Gastrocnemius medialis (tissue), 4 donors: ENCODE data around the gene KIF17. TPM values are rescaled to one million over a fixed set of nuclear protein-coding genes. Genes with fewer than 3 reads are reported as not detected.

Experiments
- ATAC-seq, 2 donors: fragments of 150-250 bp; one replicate each; pipeline ENCODE4 v1.9.1; 2016
- DNase-seq, 2 donors: peaks; one replicate each; pipeline ENCODE4 v3.0.0-alpha.2; 2019
- H3K27ac ChIP-seq, 4 donors: fragments of 200-600 bp; sonication (generic); 1 replicate in 1 of 4; 2 replicates in 3 of 4; pipeline ENCODE4 v1.5.1; 2016 to 2018; ENCODE audit warnings: mild to moderate bottlenecking in 2 of 4, moderate library complexity in 1 of 4
- H3K27me3 ChIP-seq, 3 donors: fragments of 200-600 bp; sonication (generic) in 2 of 3; 1 replicate in 1 of 3; 2 replicates in 2 of 3; pipeline versions ENCODE4 v1.5.1 to v1.6.0; 2016 to 2019; ENCODE audit warnings: mild to moderate bottlenecking in 1 of 3, moderate library complexity in 1 of 3
- H3K36me3 ChIP-seq, 2 donors: fragments of 200-600 bp; sonication (generic) in 1 of 2; one replicate each; pipeline ENCODE4 v1.5.1; 2017 to 2018
- H3K4me1 ChIP-seq, 2 donors: fragments of 200-600 bp; sonication (generic) in 1 of 2; one replicate each; pipeline ENCODE4 v1.5.1; 2016 to 2017; ENCODE audit warnings: mild to moderate bottlenecking in 2 of 2
- H3K4me3 ChIP-seq, 4 donors: fragments of 200-600 bp; sonication (generic) in 3 of 4; 1 replicate in 1 of 4; 2 replicates in 3 of 4; pipeline ENCODE4 v1.5.1; 2016 to 2019; ENCODE audit warnings: mild to moderate bottlenecking in 2 of 4
- H3K9me3 ChIP-seq, 3 donors: fragments of 200-600 bp; sonication (generic) in 2 of 3; 1 replicate in 1 of 3; 2 replicates in 2 of 3; pipeline ENCODE4 v1.5.1; 2016 to 2019
- CTCF ChIP-seq, 5 experiments: fragments of 450-650 bp in 3 of 5; fragments of 200-600 bp in 2 of 5; sonication (generic) in 2 of 5; IDR thresholded peaks in 4 of 5; conservative IDR thresholded peaks in 1 of 5; 1 replicate in 4 of 5; 2 replicates in 1 of 5; pipeline ENCODE4 v1.5.1; 2016 to 2019; ENCODE audit warnings: antibody characterized with exemption in 5 of 5, mild to moderate bottlenecking in 3 of 5, moderate library complexity in 3 of 5
- POLR2A ChIP-seq, 2 donors: fragments of 450-650 bp; IDR thresholded peaks; one replicate each; pipeline ENCODE4 v1.6.1; 2017; ENCODE audit warnings: antibody characterized with exemption in 2 of 2, mild to moderate bottlenecking in 2 of 2, moderate library complexity in 2 of 2
- in situ Hi-C, 4 donors: fragments of 200-750 bp; cut with MboI; loops; one replicate each; pipeline versions ENCODE4 v1.15.0 to v1.8.0; 2017; ENCODE audit warnings: low sequenced_read_pairs in 4 of 4
- intact Hi-C: fragments of 100-400 bp; cut with DNase I; formaldehyde crosslinking; loops from one replicate; pipeline ENCODE4 v1.15.1; 2023; ENCODE audit warnings: low total_unique reads
- total RNA-seq, 4 donors: library from RNA; depleted of rRNA; stranded (reverse); fragments of >200 nt; gene quantifications; one replicate each; pipeline versions ENCODE4 v1.1.0 to v1.2.3, GENCODE V29; 2016

KIF17 gene
- total RNA-seq, 4 donors from 2014 or later: 2.6 to 3.8 (median 3.0) TPM

GRCh38 chr1:20728371-20729154 is 10.8 kb upstream of the KIF17 start:
- peaks cover 8 to 14% of the 10 kb centered on the region in 2 donors for H3K4me1 ChIP-seq
- H3K4me3 ChIP-seq: no peak overlapping the region
- intact Hi-C loops: no loop called here
- no peak for DNase-seq
- TF ChIP-seq CTCF (IDR thresholded peaks at IDR 0.05 in 4 of 5, conservative IDR thresholded peaks at IDR 0.05 in 1 of 5) (no peak), POLR2A (IDR thresholded peaks at IDR 0.05) (no peak)
- no peaks in the 10 kb centered on the region for H3K36me3 ChIP-seq
- peaks cover 0 to 13% (median 7%) of the 10 kb centered on the region in 3 donors for H3K27me3 ChIP-seq
- in situ Hi-C loops: no loop called here
- no peaks in the 10 kb centered on the region for H3K9me3 ChIP-seq
- no peak for ATAC-seq
- H3K27ac ChIP-seq: no peak overlapping the region

GRCh38 chr1:20727746-20728316 is 10.0 kb upstream of the KIF17 start:
- ATAC-seq (no peak), DNase-seq (no peak)
- H3K9me3 ChIP-seq: no peaks in the 10 kb centered on the region
- no peak for TF ChIP-seq CTCF (IDR thresholded peaks at IDR 0.05 in 4 of 5, conservative IDR thresholded peaks at IDR 0.05 in 1 of 5)
- no peak for TF ChIP-seq POLR2A (IDR thresholded peaks at IDR 0.05)
- no peak overlapping the region for H3K4me3 ChIP-seq
- in situ Hi-C loops (no loop called here), intact Hi-C loops (no loop called here)
- peaks cover 6 to 7% of the 10 kb centered on the region in 2 donors for H3K4me1 ChIP-seq
- H3K27me3 ChIP-seq: peaks cover 0 to 13% (median 7%) of the 10 kb centered on the region in 3 donors
- H3K36me3 ChIP-seq: no peaks in the 10 kb centered on the region
- no peak overlapping the region for H3K27ac ChIP-seq

GRCh38 chr1:20726932-20727745 is 9.3 kb upstream of the KIF17 start:
- no peaks in the 10 kb centered on the region for H3K36me3 ChIP-seq
- peaks cover 0 to 8% (median 7%) of the 10 kb centered on the region in 3 donors for H3K27me3 ChIP-seq
- H3K4me1 ChIP-seq: peaks cover 0 to under 1% of the 10 kb centered on the region in 2 donors
- H3K4me3 ChIP-seq: no peak overlapping the region
- TF ChIP-seq CTCF (IDR thresholded peaks at IDR 0.05 in 4 of 5, conservative IDR thresholded peaks at IDR 0.05 in 1 of 5) (no peak), POLR2A (IDR thresholded peaks at IDR 0.05) (no peak)
- H3K27ac ChIP-seq: no peak overlapping the region
- H3K9me3 ChIP-seq: no peaks in the 10 kb centered on the region
- in situ Hi-C loops: no loop called here
- ATAC-seq (no peak), DNase-seq (no peak)
- intact Hi-C loops: no loop called here

GRCh38 chr1:20726118-20726911 is 8.5 kb upstream of the KIF17 start:
- H3K4me1 ChIP-seq: no peaks in the 10 kb centered on the region
- intact Hi-C loops: no loop called here
- TF ChIP-seq POLR2A (IDR thresholded peaks at IDR 0.05) (no peak), CTCF (IDR thresholded peaks at IDR 0.05 in 4 of 5, conservative IDR thresholded peaks at IDR 0.05 in 1 of 5) (no peak)
- DNase-seq (no peak), ATAC-seq (no peak)
- no peaks in the 10 kb centered on the region for H3K36me3 ChIP-seq
- no peak overlapping the region for H3K27ac ChIP-seq
- H3K4me3 ChIP-seq: no peak overlapping the region
- in situ Hi-C loops: no loop called here
- no peaks in the 10 kb centered on the region for H3K9me3 ChIP-seq
- H3K27me3 ChIP-seq: peaks cover 0 to 6% (median 3%) of the 10 kb centered on the region in 3 donors
